ENCODE data around the gene IRF7.

The IRF7 gene

GRCh38 chr11:620201-620600 lies 4.5 kb upstream of the IRF7 start:
- DNase-seq, result no peak

DNA sequence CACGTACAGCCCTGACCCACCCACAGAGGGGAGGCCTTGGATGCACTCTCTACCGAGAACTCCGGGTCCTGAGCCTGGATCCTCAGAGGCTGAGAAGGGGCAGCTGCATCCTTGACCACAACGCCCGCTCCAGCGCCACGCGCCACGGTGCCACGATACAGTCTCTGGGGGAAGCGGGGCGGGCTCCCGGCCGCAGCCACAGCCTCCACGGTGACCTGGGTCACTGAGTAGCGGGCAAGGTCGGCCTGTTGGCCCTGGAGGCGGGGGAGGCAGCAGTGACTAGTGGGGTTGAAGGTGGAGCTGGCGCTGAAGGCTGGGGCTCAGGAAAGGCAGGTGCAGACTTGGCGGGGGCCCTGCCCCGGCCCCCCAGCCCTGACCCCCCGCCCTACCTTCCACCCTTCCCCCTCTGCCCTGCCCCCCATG lies 3.9 kb upstream of the IRF7 start:
- DNase-seq, result no peak

DNA sequence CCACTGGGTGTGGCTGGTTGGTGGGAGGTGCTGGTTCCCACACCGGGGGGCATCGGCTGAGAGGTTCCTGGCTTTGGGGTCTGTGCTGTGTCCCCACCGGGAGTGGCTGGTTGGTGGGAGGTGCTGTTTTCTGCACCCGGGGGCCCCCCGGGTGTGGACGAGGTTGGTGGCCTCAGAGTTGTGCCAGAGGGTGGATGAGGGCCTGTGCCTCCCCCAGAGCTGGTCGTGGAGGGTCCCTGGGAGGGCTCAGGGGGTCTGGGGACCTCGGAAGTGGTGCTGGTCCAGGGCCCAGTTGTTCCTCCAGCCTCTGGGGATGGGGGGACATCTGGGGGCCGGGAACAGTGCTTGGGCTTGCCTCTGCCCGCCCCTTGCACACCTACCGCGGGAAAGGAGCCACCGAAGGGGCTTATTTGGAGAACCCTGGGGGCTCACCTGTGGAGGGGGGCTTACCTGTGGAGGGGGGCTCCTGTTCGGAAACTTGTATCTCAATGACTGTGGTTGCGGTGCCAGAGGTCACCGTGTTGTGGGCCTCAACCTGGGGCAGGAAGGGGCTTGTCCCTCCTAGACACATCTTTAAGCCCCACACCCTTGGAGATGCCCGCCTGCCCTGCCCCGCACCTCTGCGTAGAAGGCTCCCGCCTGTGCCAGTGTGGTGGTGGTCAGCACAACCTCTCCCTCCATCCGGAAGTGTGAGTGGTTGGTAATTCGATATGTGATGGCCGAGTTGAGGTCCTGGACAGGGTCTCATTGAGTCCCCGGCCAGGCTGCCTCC lies 3.3 kb upstream of the IRF7 start:
- no peak for DNase-seq

GRCh38 chr11:617912-618682 lies 2.3 kb upstream of the IRF7 start:
- no peak for DNase-seq

GRCh38 chr11:617199-617911 lies 1.6 kb upstream of the IRF7 start:
- DNase-seq, result no peak

- no peak for DNase-seq
These were observed 809 bp upstream of the IRF7 start for GRCh38 chr11:616320-617198.

- no peak for DNase-seq
These were observed 887 bp downstream of the IRF7 start for GRCh38 chr11:614623-615503.

GRCh38 chr11:614021-614622 lies 1.6 kb downstream of the IRF7 start:
- DNase-seq, result no peak

GRCh38 chr11:613369-613968 lies 2.3 kb downstream of the IRF7 start:
- peak; percentile 86 for DNase-seq

- no peak for DNase-seq
These were observed 2.8 kb downstream of the IRF7 start for GRCh38 chr11:612961-613300.

DNA sequence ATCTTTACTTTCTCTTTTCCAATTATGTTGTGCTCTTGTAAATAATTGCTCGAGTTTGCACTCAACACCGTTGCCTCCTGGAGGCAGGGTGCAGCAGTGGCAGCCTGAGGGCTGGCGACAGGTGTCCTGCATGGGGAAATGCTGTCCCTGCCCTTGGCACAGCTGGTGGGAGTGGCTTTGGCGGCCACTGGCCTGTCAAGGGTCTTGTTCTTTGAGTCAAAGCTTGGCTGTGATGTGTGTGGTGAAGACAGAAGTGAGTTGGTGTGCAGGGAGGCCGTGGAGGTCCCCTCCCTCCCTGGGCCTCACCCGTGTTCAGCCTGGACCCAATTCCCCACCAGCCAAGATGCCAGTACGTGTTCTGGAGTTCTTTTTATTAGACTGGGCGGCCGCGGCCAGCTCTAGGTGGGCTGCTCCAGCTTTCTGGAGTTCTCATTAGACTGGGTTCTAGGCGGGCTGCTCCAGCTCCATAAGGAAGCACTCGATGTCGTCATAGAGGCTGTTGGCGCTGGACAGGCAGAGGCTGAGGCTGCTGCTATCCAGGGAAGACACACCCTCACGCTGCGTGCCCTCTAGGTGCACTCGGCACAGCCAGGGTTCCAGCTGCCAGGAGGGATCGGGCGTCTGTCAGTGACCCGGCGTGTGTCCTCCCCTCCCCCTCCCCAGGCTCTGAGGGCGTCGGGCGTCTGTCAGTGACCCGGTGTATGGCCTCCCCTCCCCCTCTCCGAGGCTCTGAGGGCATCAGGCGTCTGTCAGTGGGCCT lies 3.4 kb downstream of the IRF7 start:
- no peak for DNase-seq

DNA sequence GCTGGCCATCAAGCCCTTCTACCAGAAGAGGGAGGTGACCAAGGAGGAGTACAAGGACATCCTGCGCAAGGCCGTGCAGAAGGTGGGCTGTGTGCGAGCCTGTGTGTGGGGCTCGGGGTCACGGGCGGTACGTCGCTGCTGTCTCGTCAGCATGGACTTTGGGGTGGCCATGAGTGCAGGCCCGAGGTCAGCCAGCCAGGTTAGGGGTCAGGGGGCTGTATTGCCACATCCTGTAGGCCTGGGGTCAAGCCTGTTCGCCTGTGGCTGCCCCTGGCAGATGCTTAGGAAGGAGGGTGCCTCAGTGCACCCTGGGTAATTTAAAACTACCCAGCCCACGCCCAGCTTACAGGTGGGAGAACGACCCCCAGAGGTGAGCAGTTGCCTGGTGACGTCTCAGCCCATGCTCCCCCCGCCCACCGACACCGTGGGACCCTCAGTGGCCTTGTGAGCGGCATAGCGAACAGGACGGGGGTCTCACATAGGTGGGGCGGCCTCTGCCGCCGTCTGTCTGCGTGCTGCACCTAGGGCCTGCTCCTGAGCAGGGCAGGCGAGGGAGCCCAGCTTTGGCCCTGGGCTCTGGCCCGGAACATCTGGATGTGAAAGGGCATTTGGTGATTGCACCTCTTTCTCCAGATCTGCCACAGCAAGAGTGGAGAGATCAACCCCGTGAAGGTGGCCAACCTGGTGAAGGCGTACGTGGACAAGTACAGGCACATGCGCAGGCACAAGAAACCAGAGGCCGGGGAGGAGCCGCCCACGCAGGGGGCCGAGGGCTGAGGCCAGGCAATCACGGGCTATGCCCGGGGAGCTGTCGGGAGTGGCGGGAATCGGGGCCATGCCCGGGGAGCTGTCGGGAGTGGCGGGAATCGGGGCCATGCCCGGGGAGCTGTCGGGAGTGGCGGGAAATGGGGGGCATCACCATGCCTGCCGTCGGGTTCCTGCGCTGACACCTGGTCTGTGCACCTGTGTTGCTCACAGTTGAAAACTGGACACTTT lies 4.5 kb downstream of the IRF7 start:
- DNase-seq, result no peak

DNA sequence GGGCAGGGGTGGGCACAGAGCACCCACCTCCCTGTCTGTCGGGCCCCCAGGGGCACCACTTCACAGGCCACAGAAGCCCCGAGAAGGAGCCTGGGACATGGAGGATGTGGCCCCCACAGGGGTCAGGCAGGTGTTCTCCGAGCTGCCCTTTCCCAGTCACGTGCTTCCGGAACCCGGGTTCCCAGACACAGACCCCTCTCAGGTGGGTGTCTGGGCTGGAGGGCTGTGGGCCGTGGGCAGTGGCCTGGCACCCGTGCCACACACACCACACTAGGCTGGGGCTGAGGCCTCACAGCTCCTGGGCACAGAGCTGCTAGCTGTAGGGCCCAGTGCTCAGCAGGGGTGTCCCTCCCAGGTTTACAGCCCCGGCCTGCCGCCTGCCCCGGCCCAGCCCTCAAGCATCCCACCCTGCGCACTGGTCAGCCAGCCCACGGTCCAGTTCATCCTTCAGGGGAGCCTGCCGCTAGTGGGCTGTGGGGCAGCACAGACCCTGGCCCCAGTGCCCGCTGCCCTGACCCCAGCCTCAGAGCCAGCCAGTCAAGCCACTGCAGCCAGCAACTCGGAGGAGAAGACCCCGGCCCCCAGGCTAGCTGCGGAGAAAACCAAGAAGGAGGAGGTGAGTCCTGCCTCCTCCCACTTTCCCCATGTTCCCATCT lies 5.5 kb downstream of the IRF7 start:
- no peak for DNase-seq

DNA sequence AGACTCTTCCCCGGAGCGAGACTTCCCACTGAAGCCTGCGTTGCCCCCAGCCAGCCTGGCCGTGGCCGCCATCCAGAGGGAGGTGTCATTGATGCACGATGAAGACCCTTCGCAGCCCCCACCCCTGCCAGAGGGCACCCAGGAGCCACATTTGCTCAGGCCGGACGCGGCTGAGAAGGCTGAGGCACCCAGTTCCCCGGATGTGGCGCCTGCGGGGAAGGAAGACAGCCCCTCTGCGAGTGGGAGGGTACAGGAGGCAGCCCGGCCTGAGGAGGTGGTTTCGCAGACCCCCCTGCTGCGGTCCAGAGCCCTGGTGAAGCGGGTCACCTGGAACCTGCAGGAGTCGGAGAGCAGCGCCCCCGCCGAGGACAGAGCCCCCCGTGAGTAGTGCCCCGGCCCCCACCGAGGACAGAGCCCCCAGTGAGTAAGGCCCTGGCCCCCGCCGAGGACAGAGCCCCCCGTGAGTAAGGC lies 6.4 kb downstream of the IRF7 start:
- no peak for DNase-seq

DNA sequence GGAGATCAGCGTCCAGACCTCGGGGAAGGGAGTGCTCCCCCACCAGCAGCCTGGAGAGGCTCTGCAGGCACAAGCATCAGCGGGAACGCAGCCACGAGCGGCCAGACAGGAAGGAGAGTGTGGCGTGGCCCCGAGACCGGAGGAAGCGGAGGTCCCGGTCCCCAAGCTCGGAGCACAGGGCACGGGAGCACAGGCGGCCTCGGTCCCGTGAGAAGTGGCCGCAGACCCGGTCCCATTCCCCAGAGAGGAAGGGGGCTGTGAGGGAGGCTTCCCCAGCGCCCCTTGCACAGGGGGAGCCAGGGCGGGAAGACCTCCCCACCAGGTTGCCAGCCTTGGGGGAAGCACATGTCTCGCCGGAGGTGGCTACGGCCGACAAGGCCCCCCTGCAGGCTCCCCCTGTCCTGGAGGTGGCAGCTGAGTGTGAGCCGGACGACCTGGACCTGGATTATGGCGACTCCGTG lies 6.9 kb downstream of the IRF7 start:
- DNase-seq, result no peak

DNA sequence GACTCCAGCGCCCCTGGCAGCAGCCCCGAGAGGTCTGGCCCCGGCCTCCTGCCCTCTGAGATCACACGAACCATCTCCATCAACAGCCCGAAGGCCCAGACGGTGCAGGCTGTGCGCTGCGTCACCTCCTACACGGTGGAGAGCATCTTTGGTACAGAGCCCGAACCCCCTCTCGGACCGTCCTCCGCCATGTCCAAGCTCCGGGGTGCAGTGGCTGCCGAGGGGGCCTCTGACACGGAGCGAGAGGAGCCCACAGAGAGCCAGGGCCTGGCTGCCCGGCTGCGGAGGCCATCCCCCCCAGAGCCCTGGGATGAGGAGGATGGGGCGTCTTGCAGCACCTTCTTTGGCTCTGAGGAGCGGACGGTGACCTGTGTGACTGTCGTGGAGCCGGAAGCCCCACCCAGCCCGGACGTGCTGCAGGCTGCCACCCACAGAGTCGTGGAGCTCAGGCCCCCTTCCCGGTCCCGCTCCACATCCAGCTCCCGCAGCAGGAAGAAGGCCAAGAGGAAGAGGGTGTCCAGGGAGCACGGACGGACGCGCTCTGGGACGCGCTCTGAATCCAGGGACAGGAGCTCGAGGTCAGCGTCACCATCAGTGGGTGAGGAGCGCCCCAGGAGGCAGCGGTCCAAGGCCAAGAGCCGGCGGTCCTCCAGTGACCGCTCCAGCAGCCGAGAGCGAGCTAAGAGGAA lies 7.6 kb downstream of the IRF7 start:
- no peak for DNase-seq

- DNase-seq, result no peak
These were observed 8.6 kb downstream of the IRF7 start for GRCh38 chr11:607020-607780.
